DMS53 treated with DMSO at 0.1 percent for 48 hours (cell line): ENCODE results near the gene PI16.
"Not testable (repeated sequence)": the region's sequence is repeated elsewhere in the genome, so short reads cannot be mapped to it uniquely, and the experiment has no call there.

Experiments used
- DNase-seq: peaks from one replicate; lab custom pipeline; 2025; ENCODE audit not compliant: unreplicated experiment; lab: John Stamatoyannopoulos, UW

Gene PI16

DNA sequence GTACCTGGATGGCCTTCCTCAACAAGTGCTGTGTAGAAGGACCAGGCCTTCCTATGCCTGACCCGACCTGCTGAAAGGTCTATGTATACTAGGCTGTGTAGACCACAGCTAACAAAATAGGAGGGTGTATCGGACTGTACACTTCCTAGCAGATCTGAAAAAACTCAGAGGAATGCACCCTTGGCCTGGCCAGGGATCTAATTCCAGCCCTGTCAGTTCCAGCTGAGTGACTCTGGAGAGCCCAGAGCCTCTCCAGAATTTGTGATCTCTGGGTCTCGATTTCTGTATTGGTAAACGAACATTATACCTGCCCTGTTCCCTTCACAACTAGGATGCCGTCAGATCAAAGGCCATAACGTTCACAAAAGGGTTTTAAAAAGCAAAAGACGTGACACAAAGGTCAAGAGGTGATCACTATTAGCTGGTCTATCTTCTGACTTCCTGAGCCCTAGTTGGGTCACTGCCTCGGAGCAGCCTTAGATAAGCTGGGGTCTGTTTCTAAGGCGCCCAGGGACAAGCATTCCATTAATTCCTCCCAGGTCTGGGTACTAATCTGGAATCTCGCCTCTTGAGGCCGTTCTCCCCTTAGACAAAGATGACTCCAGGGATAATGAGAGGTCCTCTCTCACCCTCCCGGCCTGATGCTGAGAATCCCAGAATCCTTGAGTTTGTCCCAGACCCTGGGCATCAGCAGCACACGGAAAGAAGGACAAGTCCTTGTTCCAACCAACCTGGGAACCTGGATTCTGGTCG lies 17.6 kb downstream of the PI16 start:
- no peak for DNase-seq

GRCh38 chr6:36973190-36973589 lies 18.7 kb downstream of the PI16 start:
- DNase-seq, result no peak

DNA sequence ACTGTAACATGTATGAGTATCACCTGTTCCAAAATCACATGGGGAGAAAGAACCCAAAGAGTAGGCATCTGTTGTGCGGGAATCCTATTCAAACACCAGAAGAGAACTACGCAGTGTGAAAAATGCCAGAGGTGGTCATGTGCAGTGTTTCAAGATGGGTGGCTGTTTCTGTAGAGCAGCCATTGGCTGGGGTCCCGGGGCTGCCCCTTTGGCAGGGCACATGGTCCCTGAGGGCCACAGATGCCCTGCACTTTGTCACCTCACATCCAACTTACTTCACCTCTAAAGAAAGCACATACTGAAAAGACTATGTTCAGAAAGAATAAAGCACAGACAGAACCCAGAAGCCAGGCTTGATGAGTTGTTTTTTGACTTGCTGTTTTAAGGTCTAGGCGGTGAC lies 19.1 kb downstream of the PI16 start:
- DNase-seq, result no peak

DNA sequence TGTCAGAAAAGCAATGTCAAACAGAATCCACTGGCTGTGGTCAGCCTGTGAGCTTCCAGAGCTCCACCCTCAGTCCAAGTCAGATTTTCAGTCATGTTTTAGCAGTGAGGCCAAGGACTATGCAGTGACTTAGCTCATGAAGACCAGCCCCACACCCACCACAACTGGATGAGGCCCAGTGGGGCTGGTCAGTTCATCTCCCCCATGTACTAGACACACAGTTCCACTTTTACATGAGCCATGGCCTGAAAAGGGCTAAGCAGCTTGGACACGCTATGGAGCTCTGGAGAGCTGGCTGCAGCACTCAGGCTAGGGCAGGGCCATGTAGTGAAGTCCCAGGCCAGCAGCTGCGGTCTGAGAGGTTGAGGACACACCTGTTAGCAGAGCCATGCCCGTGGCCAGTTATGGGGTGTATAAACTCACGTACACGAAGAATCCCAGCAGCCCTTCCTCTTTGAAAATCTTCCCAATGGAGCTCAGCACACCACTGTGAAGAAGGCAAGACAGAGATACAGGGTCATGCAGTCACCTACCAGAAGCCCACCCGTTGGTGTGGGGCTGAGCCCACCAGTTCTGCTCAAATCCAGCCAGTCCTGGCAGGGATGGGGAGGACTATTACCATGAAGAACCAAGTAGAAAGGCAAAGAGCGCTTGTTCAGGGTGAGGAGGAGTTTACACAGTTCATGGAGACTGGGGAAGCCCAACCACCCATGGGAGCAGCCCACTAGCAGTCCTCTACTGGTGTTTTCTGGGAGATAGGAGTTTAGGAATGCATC lies 20.9 kb downstream of the PI16 start:
- no peak for DNase-seq

GRCh38 chr6:36976007-36976264 lies 21.4 kb downstream of the PI16 start:
- no peak for DNase-seq

GRCh38 chr6:36976509-36976908 lies 22.0 kb downstream of the PI16 start:
- no peak for DNase-seq

- DNase-seq, result no peak
Measured at GRCh38 chr6:36976931-36977330, 22.4 kb downstream of the PI16 start.

- no peak for DNase-seq
Measured at GRCh38 chr6:36977470-36977941, 23.0 kb downstream of the PI16 start.

DNA sequence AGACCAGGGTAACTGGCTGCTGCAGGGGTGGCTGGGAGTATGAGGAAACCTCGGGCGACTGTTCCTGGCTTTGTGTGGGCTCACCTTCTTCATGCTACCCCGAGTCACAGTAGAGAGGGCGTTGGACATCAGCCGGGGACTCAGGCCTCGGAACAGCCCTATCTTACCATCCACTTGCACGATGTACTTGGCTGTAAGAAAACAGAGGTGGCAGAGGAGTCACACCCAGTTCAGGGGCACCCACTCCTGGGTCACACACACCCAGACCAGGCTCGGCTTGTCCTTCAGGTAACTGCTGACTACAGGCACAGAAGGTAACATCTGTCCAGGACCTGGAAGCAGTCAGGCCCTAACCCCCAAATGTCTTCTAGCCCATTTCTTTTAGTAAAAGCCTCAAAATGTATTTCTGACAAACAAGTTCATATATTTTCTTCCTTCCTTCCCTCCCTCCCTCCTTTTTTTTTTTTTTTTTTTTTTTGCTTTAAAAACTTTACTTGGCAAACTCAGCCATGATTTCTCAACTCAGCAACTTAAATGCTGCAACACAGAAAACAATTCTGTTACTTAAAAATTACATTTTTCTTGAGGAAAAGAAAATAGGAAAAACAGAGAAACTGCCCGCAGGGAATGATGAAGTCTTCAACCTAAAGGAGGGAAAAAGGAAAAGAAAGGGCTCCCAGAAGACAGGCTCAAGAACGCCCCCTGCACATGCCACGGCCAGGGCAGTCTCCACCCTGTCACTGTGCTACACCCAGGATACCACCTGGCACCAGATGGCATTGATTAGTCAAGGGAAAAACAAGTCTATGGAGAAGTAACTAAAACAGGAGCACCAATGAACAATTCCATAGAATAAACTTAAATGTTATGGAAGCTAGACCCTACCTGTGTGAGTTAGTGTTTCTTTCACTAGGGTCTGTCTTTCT lies 24.1 kb downstream of the PI16 start:
- DNase-seq, result no peak

DNA sequence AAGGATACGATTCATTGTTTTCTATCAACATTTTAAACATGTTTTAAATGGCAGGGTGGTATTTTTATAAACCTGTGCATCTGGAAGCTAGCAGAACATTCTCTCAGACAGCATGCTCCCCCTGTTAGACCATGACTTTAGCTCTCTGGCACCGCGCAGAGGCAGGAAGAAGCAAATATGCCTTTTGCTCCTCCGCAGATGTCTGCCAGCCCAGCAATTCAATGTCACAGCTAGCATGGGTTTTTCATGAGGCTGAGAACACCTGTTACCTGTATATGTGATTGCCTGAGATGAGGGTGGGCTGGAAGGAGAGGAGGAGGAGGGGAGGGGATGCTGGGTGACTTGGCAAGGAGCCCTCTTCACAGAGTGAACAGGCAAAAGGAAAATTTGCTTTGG lies 24.8 kb downstream of the PI16 start:
- no peak for DNase-seq

- DNase-seq, result no peak
Measured at GRCh38 chr6:36980129-36980528, 25.6 kb downstream of the PI16 start.

- DNase-seq, result no peak
Measured at GRCh38 chr6:36980876-36981619, 26.5 kb downstream of the PI16 start.

DNA sequence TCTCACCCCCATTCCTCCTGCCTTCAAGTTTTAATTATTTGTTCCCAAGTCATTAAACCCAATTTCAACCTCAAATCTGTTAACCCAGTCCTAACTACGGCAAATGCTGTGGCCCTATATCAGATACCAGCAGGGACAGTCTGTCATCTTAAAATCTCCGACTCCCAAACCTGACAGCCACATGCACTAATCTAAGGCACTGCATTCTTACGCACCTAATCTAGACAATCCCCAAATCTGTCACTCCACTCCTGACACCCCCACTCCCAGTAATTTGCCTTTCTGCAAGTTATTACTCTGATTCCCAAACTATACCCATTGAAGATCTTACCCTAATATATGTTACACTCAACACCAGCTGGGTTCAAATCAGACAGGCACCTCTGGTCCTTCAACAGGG lies 29.0 kb downstream of the PI16 start:
- DNase-seq, result no peak

GRCh38 chr6:36984581-36985416 lies 30.3 kb downstream of the PI16 start:
- no peak for DNase-seq

DNA sequence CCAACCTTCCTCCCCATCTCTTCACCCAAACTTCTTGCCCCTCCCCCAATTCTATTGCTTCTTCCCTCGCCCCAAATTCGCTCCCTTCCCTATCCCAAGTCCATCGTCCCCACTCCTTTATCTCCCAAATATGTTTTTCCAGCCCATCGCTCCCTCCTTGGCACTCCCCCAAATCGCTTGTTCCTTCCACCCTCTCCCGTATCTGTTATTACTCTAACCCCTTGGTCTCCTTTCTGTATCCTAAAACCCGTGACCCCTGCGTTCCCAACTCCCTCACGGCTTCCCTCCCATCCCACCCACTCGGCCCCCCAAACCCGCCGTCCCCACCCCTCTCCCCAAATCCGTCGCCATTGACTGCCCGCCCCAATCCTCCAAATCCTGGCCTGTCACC lies 30.9 kb downstream of the PI16 start:
- no peak for DNase-seq

GRCh38 chr6:36985808-36986703 lies 31.5 kb downstream of the PI16 start, which contains the start of gene MTCH1:
Gene MTCH1 (minus strand): TSS chr6:36986196. CDS start chr6:36986173, 23 bp downstream.
- DNase-seq, result peak; percentile 71

DNA sequence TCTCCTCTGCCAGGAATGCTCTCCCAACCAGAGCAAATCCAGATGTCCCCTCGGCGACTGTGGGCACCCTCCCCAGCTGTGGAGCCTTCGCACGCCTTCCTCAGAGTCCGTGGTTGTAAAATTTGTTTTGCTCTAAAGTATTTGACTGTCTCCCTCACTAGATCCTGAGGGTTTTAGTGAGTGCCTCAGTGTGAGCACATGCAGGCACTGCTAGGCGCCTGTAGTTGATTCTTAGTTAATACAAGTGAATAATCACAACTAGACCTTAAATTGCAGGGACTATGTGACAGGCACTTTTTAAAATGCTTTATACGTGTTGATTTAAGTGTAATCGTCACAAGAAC lies 32.1 kb downstream of the PI16 start:
- DNase-seq, result no peak

- no peak for DNase-seq
Measured at GRCh38 chr6:36989264-36989663, 34.7 kb downstream of the PI16 start.

- DNase-seq, result not testable (repeated sequence)
Measured at GRCh38 chr6:36990401-36990800, 35.9 kb downstream of the PI16 start.
